ENCODE data around the gene NUP58. TPM values are rescaled to one million over a fixed set of nuclear protein-coding genes. Genes with fewer than 3 reads are reported as not detected.

The NUP58 gene
- 34.0 TPM for total RNA-seq

DNA sequence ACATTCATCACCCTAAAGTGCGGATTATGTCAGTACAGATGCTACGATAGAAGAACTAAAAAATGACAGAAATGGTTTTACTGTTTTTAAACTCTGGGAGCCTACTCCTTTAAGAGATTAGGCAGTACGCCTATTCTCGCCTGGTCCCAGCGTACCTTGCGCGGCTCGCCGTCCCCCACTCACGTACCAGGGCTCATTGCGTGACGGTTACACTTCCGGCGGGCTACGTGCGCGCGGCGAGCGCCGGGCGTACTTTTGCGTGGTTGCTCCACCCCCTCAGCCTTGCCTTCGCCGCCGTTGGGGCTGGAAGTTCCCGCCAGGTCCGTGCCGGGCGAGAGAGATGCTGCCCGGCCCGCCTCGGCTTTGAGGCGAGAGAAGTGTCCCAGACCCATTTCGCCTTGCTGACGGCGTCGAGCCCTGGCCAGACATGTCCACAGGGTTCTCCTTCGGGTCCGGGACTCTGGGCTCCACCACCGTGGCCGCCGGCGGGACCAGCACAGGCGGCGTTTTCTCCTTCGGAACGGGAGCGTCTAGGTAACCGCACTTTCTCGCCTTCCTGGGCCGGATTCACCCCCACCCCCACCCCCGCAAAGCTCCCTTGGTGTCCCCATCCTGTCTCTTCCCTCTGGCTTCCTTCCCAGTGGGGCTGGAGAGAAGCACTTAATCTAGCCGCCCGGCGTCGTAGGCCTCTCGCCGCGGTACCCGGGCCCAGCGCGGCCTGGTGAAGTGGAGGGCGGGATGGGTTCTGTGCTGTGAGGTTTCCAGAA is at the start of gene NUP58:
TSS of gene NUP58 (plus strand) at position 279 of the 767 bp plus-strand sequence. CDS start at position 428, 149 bp downstream.
- DNase-seq (ENCODE audit: low spot score), result peak; percentile 97

DNA sequence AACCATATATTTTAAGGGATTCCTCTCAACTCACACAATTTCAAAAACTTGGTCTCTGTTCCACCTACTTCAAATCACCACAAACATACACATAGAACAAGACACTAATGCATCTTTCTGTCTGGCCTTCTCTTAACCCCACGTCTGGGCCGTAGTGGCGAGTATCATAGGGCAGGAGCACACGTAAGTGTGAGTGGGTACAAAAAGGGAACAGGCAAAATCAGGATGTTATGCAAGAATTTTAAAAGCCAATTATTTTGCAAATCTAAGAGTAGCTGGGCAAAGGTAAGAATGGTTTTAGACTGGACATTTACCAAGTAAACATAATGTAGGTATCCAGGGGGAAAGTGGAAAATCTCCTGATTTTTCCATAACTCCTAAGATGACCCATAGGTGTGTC is 49.2 kb upstream of the NUP58 start:
- no peak for DNase-seq (ENCODE audit: low spot score)

DNA sequence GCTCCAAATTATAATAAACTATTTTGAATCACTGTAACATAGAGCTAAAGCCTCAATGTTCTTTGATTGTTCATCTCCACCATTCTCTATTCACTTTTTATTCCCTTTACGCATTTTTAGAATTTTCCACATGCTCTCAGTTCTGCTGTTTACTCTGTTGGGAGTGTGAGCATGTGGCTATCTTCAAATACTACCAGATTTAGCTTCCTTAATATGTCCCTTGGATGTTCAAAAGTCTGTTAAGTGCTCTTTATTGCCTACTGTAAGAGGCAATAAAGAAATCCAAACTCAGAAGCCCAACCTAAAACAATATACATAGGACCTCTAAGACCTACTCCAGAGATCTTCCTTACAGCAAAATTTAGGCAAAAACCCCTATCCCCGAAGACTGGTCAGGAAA is 48.7 kb upstream of the NUP58 start:
- DNase-seq (ENCODE audit: low spot score), result no peak

- no peak for DNase-seq (ENCODE audit: low spot score)
Measured at GRCh38 chr13:25253702-25254101, 47.7 kb upstream of the NUP58 start.

DNA sequence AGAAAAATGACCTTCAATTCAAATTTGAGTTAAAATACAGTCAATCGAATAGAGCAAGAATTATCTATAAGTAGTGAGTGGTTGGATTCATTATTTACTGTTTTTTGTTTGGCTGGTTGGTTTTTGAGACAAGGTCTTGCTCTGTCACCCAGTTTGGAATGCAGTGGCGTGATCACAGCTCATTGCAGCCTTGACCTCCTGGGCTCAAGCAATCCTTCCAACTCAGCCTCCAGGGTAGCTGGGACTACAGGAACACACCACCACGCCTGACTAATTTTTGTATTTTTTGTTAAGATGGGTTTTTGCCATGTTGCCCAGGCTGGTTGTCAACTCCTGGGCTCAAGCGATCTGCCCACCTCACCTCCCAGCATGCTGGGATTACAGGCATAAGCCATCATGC is 39.2 kb upstream of the NUP58 start:
- DNase-seq (ENCODE audit: low spot score), result no peak

- no peak for DNase-seq (ENCODE audit: low spot score)
Measured at GRCh38 chr13:25266706-25267105, 34.7 kb upstream of the NUP58 start.

DNA sequence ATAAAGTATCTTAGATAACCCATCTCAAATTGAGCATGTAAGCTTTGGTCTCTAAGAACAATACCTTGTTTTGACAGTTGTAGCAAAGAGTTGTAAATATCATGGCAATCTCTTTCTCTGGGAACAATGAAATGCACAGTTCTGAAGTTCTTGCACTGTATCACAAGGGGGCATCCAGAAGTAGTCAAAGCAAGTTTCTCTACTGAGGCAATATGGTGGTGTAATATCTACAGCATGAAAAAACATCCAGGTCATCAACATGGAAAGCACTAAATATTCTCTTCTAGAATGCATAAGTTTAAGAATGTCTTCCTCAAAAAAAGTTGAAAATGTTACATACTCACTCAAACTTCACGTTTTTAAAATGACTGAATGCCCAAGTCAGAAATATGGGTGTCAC is 33.7 kb upstream of the NUP58 start:
- DNase-seq (ENCODE audit: low spot score), result no peak

DNA sequence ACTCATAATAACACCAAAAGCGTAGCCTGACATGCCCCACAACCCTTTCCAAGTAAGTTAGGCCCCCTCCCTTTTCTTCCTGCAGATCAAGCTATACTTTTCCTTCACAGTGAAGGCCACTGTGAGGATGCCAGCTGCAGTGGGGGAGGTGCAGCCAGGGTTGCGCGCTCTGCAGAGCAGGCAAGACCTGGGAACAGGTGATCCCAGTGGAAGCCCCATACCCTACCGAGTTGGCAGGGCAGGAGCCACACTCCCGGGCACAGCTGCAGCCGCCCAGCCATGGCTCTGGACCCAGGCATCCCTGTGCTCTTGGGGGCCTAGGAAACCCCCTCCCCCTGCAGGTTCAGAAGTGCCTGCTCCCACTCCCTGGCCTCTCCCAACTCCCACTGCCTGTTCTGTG is 32.9 kb upstream of the NUP58 start:
- no peak for DNase-seq (ENCODE audit: low spot score)

DNA sequence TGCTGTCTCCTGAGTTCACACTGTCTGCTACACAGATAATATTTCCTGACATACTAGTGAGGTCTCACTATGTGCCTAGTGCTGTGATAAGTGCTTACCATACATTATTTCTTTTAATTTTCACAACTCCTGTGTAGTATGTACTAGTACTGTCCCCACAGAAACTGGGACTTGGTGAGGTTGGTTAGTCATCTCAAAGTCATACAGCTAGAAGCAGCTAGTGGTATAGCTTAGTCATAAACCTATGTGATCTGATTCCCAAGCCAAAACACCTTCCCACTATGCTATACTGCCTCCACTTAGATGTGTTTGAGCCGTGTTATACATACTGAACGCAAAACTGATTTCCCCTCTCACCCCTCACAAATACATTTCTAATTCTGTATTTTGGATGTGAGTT is 24.7 kb upstream of the NUP58 start:
- DNase-seq (ENCODE audit: low spot score), result no peak

DNA sequence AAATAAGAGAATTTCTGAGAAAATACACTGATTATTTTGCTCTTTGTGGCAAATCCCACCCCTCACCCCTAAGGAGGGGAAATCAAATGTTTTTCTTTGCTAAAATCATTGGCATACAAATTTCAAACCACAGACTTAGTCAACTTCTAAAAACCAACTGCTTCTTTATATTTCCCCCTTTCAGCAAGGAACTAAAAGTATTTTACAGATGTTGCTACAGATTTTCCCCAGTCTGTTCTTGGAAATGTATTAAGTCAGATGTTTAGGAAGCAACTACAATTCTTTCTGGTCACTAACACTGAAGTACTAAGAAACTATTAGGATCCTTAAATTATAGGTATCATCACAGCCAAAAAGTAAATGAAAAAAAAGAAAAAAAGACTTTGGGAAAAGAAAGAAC is 21.0 kb upstream of the NUP58 start:
- no peak for DNase-seq (ENCODE audit: low spot score)

DNA sequence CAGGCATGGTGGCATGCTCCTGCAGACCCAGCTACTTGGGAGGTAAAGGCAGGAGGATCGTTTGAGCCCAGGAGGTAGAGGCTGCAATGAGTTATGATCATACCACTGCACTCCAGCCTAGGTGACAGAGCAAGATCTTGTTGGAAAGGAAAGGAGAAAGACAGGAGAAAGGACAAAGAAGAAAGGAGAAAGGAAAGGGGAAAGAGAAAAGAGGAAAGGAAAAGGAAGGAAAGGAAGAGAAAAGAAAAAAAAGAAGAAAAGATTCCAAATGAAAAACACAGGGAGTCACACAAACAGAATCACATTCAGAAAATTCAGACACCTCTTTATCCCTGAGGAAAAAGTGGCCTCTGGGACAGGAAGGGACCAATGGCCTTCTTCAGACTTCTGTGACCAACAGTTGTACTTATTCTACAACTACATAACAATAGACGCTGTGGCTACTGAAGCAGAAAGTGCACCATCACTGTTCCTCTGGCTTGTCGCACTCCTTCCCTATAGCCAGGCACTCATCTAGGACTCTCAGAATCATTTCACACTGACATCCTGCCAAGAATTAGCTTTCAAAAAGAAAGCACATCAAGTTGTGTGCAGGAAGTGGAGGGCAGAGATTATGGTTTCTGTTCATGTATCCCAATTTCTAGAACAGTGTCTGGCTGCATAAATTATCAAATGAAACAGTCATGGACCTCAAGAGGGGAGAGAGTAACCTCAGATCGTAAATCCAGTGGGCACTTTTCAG is 20.1 kb upstream of the NUP58 start:
- DNase-seq (ENCODE audit: low spot score), result no peak

DNA sequence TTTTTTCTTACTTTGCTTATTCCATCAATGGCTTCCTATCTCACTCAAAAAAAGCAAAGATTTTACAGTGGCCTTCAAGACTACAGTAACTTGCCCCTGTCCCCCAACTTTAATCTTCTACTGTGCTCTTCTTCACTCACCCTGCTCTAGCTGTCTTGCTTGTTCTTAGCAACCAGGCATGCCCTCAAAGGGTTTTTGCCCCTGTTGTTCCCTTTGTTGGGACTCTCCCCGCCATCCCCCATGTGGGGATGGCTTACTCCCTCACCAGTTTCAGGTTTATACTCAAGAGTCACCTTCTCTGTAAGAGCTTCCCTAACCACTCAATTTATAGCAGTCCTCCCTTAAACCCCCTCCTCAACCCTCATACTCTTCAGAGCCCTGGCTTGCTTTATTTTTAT is 19.5 kb upstream of the NUP58 start:
- no peak for DNase-seq (ENCODE audit: low spot score)

DNA sequence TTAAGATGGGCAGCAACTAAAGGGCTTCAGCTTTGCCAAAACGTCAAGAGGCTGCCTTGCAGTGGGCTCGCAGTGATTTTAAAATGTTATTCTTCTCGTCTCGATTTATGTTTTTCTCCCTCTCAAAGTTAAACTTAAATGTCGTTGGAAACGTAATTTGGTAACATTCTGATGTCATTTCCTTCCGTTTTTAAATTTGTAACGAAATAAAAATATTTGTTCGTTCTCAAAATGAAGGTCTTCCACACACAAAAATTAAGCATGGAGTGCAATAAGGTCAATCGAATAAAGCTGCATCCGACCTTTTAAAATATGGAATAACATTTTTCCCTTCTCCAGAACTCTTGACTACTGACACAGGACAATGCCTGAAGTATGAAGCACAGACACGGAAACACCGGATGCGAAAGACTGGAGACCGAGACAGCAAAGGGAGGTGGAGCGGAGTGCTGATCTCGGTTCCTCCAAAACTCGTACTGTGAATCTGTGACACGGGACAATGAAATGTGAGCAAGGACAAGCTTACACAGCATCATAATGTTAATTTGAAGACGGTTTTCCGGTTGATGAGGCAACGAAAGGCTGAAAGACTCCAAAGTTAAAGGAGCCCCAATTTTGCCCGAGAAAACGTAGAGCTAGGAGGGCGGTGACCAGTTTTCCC is 15.0 kb upstream of the NUP58 start:
- peak; percentile 17 for DNase-seq (ENCODE audit: low spot score)

DNA sequence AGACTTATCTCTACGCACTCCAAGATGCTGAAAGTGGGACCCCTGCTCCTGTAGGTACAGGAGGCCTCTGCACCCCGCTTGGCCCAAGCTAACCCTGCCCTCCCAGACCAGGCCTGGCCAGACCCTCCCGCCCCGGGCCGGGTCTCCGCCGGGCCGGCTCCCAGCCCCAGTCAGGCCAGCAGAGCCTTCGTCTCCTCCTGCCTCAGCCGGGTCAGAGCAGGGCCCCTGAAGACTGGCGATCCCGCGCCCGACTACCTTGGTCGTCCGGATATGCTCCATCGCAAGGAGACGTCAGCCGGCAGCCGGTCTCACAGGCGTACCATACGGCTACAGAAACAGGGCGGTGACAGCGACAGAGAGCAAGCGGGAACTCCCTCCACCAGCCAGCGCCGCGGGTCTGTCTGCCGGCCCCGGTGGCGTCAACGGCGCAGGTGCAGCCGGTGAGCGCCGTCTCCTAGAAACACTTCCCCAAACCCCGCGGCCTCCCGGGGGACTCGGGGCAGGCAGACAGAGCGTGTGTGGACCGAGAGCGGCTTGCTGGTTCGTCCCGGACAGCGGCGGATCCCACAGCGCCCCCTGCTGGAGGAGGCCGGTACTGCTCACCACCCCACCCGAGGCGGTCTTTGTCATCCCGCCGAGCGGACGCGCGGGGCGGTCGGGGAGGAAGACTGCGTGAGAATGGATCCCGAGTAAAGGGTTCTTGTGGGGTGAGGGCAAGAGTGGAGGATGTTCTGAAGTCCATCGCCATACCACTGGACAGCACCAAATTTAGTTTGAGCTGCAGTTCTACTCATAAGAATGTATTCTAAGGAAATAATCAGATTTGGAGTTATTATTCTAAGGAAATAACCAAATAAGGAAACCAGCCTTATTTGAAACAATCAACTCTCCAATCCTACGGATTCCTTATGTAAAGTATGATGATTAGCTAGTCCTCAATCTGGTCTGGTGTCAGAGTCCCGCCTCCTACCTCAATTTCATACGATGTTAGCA is 14.2 kb upstream of the NUP58 start, which contains the start of gene MTMR6:
TSS of gene MTMR6 (minus strand) at position 520 of the 993 bp plus-strand sequence. CDS start at position 279, 241 bp downstream.
- DNase-seq (ENCODE audit: low spot score), result peak; percentile 93

DNA sequence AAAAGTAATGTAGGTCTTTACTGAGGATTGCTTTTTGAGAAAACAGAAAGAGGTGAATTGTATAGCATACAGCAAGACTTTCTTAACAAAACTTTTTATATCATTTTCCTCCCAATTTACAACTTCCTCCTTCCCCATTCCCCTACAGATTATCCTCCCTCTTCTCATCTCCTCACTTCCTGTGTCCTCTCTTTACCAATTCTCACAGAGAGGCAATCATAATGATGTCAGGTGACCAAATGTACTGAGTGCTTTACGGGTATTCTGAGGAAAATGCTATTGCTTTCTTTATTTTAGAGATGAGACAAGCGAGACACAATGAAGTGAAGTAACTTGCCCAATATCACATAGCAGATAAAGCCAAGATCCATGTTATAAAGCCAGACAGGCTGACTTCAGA is 12.5 kb upstream of the NUP58 start:
- no peak for DNase-seq (ENCODE audit: low spot score)

GRCh38 chr13:25291691-25292090 is 9.7 kb upstream of the NUP58 start:
- no peak for DNase-seq (ENCODE audit: low spot score)

GRCh38 chr13:25292301-25292700 is 9.1 kb upstream of the NUP58 start:
- DNase-seq (ENCODE audit: low spot score), result peak; percentile 14

GRCh38 chr13:25295228-25295627 is 6.2 kb upstream of the NUP58 start:
- DNase-seq (ENCODE audit: low spot score), result no peak

DNA sequence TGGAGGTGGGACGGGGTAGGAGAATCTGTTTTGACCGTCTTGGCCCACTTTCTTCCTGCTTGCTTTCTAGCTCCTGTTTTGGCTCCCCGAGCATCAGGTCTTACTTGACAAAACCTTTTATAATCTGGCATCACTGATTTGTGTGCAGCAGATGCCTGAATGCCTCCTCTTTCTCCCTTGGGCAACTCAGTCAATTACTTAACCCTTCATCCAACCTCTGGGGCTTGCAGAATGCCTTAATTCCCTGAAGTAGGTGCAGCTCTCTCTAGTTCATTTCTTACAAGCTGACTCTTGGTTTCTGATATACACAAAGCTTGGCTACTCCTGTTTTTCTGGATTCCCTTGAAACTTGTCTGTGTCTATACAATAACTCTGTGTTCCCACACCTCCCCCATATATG is 5.7 kb upstream of the NUP58 start:
- DNase-seq (ENCODE audit: low spot score), result no peak

DNA sequence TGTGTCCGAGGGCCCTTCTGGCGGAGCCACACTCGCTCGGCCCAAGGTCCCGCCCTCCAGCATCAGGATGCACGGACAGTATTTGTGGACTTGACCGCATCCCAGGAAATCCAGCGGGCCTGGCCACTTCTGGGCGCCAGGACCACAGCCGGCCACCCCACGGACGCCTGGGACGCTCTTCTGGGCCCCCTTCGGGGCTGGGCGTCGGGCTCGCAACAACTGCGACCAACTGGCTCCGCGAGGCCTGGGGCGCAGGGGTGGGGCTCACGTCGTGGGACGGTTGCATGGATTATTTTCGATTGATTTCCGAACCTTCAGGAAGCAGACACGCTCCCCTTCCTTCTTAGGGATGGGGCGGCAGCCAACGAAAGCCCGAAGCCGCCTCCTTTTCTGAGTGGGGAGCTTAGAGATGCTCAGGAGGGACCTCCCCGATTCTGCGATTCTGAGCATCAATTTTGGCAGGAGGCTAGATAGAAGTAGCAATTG is 521 bp upstream of the NUP58 start:
- peak; percentile 11 for DNase-seq (ENCODE audit: low spot score)

DNA sequence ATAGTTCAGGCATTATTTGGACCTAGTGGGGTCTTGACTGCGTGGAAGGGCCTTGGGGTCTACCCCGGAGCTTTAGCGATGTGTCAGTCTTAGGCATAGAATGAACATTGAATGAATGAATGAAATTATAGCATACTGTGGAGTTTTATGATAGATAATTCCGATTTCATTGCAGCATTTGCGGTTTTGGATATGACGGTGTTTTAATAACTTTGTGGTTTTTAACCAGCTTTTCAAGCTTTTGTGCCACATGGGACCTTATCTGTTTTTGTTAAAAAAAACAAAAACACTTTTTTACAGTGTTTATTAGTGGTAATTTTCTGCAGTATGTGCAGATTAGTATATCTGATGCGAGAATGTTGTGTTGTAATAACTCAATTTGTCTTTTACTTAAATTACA is 696 bp downstream of the NUP58 start:
- no peak for DNase-seq (ENCODE audit: low spot score)
